ENCODE data around the gene HMGA1.
"Not testable (repeated sequence)": the region's sequence is repeated elsewhere in the genome, so short reads cannot be mapped to it uniquely, and the experiment has no call there.

Gene HMGA1

DNA sequence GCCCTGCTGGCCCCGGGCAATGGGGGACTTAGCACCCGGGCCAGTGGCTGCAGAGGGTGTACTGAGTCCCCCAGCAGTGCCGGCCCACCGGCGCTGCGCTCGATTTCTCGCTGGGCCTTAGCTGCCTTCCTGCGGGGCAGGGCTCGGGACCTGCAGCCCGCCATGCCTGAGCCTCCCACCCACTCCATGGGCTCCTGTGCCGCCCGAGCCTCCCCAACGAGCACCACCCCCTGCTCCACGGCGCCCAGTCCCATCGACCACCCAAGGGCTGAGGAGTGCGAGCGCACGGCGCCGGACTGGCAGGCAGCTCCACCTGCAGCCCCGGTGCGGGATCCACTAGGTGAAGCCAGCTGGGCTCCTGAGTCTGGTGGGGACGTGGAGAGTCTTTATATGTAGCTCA lies 32.5 kb downstream of the HMGA1 start:
- DNase-seq, result not testable (repeated sequence)

- DNase-seq, result not testable (repeated sequence)
Measured at GRCh38 chr6:34269658-34270341, 33.1 kb downstream of the HMGA1 start.

GRCh38 chr6:34272013-34272926 lies 35.6 kb downstream of the HMGA1 start:
- DNase-seq, result no peak

DNA sequence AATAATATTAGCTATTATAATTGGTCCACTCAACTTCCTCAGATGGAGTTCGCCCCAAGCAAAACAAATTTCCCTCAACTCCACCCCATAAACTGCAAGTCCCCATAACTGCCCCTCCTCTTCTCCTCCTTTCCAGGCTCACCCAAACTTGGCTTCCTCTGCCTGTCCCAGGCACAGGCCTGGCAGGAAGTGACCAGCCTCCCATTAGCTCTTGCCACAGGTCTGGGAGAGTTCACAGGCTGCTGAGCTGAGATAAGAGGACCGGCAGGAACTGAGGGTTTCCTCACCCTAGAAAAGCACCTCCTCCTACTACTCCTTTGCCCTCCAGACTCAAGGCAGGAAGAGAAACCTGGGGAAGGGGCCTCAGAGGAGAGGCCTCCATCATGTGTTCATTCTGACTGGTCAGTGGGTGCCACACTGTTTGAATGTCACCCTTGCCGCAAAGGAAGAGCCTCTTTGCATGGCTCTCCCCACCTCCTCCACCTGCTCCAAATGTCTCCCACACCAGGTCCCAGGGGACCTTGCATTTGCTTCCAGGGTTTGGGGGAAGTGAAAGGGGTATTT lies 36.7 kb downstream of the HMGA1 start:
- DNase-seq, result no peak

DNA sequence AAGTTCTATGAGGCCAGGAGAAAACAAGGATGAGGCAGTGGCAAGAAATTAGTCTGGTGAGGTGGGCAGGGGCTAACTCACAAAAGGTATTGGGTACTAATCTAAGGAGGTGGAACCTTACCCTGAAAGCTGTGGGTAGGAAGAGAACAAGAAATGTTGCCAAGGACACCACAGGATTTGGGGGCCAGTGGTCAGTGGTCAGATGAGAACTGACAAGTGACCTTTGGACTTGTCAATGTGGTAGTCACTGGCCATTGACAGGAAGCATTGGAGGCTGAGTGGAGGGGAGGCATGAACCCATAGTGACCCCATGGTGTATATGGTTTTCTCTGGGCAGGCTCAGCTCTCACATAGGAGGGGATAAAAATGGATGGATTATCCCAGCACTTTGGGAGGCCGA lies 37.5 kb downstream of the HMGA1 start:
- no peak for DNase-seq

GRCh38 chr6:34275128-34275804 lies 38.6 kb downstream of the HMGA1 start:
- no peak for DNase-seq

- DNase-seq, result no peak
Measured at GRCh38 chr6:34276191-34276590, 39.5 kb downstream of the HMGA1 start.

DNA sequence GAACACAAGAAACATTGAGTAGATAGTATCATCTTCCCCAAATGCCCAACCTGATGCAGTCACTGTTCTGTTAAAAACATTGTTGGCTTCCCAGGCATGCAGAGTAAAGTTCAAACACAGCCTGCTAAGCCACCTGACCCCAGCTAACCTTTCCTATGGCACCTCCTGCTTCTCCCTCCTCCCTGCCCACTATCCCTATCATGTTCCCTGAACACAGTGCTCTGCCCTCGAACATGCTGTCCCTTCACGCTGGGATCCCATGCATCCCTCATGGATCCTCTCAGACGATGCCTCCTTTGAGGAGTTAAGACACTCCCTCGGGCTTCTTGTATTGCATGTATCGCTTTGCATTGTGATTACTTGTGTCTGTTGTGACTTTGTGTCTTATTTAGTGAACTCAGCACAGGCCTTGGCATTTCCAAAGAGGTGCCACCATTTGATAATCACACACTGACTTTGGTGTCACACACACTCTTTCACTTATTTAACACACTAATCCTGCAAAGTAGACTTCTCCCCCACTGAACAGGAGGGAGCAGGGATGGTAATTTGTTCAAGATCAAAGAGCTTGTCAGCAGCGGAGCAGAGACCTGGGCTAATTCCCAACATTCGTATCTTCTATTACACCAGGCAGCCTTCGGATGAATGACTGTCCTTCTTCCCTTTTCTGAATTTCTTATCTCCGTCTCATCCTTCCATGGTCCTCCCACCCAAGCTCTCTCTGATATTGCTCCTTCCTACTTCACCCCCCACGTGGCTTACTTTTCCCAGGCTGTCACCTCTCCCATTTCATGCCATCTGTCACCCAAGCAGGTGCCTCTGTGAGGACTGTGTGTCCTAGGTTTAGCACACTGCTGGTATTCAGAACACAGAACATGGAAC lies 40.4 kb downstream of the HMGA1 start:
- no peak for DNase-seq

DNA sequence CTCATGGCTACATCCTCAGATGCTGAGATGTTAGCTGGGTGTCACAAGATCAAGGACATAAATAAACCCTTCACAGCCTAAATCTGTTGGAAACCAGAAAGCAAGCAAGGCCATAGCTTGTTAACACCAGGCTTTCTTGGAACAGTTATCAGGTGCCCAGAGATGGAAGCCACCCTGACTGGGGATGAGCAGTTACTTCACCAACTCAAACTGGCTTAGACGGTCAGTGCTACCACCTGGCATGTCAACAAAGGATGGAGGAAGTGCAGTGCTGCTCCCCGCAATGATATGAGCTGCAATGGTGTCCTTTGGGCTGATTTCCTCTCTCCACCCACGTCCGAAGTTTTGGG lies 41.1 kb downstream of the HMGA1 start:
- no peak for DNase-seq

GRCh38 chr6:34278833-34279232 lies 42.2 kb downstream of the HMGA1 start:
- DNase-seq, result no peak

DNA sequence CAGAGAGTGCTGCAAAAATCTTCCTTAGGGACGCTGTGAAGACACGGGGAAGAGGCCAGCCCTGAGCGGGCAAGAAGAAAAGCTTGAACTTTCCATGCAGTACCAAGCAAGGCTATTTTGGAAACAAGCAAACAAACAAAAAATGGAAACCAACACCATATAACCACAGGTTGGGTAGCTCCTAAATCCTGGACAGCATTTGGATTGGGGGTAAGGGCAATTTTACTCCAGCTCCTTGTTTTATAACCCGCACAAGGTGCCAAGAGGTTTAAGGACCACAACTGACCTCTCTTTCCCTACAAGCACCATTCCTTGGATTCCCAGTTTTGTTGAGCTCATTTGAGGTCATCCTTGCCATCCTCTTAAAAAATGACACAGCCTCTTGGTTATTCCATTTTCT lies 43.5 kb downstream of the HMGA1 start:
- DNase-seq, result no peak

GRCh38 chr6:34281702-34282334 lies 45.1 kb downstream of the HMGA1 start:
- no peak for DNase-seq

GRCh38 chr6:34284563-34285447 lies 48.1 kb downstream of the HMGA1 start:
- DNase-seq, result no peak

DNA sequence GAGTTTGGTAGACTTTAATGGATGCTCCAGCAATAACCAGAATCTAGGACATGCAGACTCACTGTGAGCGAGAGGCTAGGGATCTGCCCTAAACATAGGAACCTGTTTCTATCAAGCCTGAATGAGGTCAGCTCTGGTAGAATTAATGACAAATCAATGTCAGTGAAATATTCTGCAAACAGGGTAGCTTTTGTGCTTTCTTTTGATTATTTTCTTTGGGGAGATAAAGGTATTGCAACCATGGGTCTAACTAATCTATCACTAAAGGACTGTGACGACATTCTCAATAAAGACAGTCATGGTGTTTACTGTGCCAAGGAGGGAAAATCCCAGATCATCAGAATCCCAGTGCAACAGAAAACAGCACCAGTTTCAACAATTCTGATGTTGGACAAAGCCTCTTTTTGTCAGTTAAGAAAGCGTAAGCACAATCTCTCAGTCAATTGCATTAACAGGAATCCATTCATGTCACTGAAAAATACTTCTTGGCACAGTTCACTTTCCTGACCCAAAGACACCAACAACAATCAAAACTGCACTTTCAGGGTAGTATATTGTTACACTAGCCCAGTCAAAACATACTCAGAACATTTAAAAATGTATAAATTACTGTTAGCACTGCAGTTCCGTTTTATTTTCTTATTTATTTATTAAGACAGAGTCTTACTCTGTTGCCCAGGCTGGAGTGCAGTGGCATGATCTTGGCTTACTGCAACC lies 48.9 kb downstream of the HMGA1 start:
- DNase-seq, result no peak

DNA sequence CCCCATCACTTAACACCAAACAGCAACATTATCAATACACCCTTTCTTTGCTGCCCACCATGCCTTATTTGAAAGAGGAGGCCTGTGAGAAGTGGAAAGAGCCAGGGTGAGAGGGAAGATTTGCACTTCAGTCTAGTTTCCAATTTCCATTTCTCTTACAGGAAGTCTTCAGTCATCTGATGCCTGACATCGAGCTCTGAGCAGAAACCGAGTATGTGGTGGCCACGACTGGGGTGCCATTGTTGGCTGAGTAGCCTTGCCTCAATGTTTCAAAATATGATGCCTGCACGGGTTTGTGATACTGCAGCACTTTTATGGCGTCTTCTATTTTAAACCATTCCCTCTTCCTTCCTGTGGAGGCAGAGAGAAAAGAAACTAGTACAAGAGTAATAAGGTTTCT lies 51.9 kb downstream of the HMGA1 start:
- DNase-seq, result no peak

- no peak for DNase-seq
Measured at GRCh38 chr6:34289137-34289536, 52.5 kb downstream of the HMGA1 start.

- DNase-seq, result no peak
Measured at GRCh38 chr6:34292954-34293353, 56.3 kb downstream of the HMGA1 start.

GRCh38 chr6:34295721-34296120 lies 59.0 kb downstream of the HMGA1 start:
- no peak for DNase-seq
